Measurements from ENCODE around the gene ZBTB39. TPM values are rescaled to one million over a fixed set of nuclear protein-coding genes. Genes with fewer than 3 reads are reported as not detected.

Gene ZBTB39
- total and polyA plus RNA-seq, 2 of the 8 experiments (the other 6 are each of a cell fraction or from before 2014, with no cell fraction given), result 19.3 to 25.0 TPM

GRCh38 chr12:57044889-57045288, 38.5 kb upstream of the ZBTB39 start (continued):
- no peak for TF ChIP-seq KDM1A (IDR thresholded peaks at IDR 0.05; ENCODE audit: borderline replicate concordance, low read length)
- TF ChIP-seq HDAC2 (IDR thresholded peaks at IDR 0.05; ENCODE audit: borderline replicate concordance in 1 of 2, low read depth in 2 of 2, low read length in 2 of 2), result no peak
- TF ChIP-seq EGR1 (IDR thresholded peaks at IDR 0.05; ENCODE audit: borderline replicate concordance, low read depth, low read length), result no peak

All from H1 (cell line).